HG02678 (cell line): Measurements from ENCODE around the gene ADCY1.

Experiments
- ATAC-seq: cut with Tn5 transposase; IDR thresholded peaks from one replicate; pipeline ENCODE4 v1.9.1; 2021; ENCODE audit warnings: mild to moderate bottlenecking, moderate library complexity; ENCODE audit not compliant: unreplicated experiment

The ADCY1 gene

GRCh38 chr7:45663167-45663921 is 89.2 kb downstream of the ADCY1 start:
- ATAC-seq: no peak

- ATAC-seq: no peak
Observed at GRCh38 chr7:45663965-45664633, 89.9 kb downstream of the ADCY1 start.

GRCh38 chr7:45665172-45665571 is 91.0 kb downstream of the ADCY1 start:
- ATAC-seq: no peak

GRCh38 chr7:45670227-45670626 is 96.1 kb downstream of the ADCY1 start:
- no peak for ATAC-seq

DNA sequence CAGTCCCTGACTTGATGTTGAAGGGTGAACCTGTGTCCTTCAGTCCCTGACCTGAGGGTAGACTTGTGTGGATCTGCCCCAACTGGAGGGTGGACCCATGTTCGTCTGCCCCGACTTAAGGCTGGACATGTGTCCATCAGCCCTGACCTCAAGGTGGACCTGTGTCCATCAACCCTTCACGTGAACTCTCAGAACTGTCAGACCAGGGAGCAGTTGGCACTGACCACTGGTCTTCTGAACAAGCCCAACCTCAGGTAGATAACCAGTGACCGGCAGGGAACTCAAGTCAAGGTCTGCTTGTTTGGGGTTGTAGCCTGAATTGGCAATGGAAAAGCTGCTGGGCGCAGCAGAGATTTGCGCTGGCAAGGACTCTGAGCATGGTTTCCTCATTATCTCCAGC is 96.5 kb downstream of the ADCY1 start:
- ATAC-seq: no peak

DNA sequence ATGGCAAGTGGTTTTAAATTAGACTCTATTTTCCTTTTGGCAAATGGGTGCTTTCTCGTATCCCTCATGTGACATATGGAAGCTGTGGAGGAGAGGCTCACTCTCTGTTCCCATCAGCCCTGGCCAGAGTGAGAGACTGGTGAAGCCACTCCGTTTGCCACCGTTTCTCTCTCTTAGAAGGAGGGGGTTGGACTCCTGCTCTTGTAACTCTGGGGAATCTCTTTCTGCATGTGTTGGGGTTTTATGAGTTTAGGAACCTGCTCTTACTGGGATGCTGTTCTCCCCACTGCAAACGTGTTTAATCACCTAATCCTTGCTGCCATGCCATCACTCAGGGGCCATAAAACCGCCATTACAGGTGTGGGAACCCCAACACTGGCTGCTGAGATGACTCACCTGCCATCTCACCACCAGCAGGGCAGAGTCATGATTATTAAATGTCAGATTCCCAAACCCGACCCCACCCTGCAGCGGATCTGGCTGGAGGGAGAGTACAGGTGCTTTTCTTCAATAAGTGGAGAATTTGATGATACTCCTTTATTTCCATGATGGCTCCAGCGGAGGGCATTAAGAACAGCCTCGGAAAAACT is 103.2 kb downstream of the ADCY1 start:
- ATAC-seq: no peak

GRCh38 chr7:45679516-45679915 is 105.3 kb downstream of the ADCY1 start:
- ATAC-seq: no peak

GRCh38 chr7:45680776-45681175 is 106.6 kb downstream of the ADCY1 start:
- ATAC-seq: no peak

DNA sequence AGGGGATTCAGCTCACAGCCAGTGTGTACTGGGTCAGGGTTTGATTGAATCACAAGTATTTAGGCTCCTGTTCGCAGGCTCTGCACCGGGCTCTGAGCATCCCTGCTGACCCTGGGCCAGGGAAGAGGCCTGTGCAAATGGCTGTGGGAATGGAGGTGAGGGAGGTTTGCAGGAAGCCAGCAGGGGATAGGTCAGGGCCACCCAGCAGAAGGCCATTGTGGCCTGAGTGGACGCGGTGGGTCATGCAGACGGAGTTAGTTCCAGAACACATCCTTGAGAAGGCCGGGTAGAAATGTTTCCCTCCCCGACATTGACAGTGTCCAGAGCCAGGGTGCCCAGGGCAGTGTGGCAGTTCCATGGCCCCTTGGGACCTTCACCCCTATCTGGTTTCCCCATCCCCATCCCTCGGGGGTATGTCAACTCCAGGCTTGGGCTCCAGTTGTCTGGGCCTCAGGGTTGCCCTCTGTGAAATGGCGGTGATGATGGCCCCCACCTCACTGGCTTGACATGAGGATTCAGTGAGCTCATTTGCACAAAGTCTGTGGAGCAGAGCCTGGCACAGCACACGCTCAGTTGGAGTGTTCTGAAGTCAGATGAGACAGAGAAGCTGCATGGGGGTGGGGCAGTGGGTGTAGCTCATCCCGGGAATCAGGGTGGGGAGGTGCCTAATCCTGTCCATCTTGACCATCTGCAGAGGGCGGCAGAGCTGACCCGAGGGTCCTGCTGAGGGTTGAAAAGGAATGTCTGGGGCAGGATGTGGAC is 107.6 kb downstream of the ADCY1 start:
- no peak for ATAC-seq

GRCh38 chr7:45682358-45682735 is 108.2 kb downstream of the ADCY1 start:
- ATAC-seq: no peak

GRCh38 chr7:45682836-45683555 is 108.8 kb downstream of the ADCY1 start:
- no peak for ATAC-seq

DNA sequence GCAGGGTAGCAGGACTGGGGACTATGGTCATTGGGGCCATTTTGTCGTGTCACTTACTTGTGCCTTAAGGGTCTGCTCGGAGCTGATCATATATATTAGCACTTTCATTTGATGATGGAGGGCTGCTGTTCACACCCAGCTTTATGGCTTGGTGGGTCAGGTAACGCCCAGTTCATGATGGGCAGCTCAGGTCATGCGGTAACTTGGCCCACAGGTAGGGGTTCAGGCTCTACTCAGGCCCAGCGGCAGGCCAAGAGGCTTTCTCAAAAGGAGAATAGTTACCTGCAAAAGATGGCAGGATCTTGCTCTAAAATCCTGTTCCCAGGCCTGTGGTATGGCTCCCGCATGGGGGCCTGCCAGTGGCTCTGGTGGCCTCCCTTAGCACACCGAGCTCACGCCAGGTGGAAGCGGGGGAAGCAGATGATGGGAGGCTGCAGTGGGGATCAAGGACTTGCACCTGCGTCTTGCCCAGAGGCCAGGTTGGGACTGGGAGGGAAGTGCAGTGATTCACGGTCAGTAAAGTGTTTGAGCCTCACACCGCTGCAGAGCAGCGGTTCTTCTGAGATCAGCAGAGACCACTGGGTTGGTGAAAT is 109.5 kb downstream of the ADCY1 start:
- ATAC-seq: no peak

DNA sequence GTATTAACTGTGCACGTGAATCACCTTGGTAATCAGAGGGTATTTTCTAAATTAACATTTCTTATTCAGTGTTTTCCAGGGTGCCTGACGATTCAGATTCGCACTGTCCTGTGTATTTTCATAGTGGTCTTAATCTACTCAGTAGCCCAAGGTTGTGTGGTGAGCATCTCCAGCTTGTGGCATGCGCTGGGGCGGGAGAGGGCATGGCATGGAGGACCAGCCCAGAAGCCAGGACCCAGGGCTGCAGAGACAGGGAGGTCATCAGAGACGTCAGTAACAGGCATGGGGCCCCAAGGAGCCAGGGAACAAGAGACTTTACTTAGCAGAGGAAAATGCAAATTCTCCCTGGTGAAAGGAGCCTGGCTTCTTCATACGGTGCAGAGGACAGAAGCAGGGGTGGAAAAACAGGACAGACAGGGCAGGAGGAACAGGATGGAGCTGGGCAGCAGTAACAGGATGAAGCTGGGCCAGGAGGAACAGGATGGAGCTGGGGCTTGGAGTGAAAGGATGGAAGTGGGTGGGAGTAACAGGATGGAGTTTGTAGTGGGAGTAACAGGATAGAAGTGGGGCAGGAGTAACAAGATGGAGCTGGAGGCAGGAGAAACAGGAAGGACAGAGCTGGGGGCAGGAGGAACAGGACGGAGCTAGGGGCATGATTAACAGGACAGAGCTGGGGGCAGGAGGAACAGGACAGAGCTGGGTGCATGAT is 110.9 kb downstream of the ADCY1 start:
- no peak for ATAC-seq

DNA sequence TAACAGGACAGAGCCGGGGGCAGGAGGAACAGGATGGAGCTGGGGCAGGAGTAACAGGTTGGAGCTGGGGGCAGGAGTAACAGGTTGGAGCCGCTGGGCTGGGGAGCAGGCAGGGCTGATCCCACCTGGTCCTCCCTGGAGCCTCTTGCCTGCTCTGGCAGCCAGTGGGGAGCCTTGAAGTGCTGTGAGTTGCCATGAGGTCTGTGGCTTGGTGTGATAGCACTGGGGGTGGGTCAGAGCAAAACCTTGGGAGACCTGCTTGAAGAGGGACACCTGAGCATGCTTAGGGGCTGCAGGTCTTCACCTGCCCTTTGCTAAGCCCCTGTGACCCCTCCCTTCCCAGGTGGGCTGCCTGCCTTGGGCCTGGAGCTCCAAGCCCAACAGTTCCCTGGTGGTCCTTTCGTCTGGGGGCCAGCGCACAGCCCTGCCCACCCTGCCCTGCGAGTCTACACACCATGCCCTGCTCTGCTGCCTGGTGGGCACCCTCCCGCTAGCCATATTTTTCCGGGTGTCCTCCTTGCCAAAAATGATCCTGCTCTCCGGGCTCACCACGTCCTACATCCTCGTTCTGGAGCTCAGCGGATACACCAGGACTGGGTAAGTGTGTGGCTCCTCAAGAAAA is 111.6 kb downstream of the ADCY1 start:
- no peak for ATAC-seq

DNA sequence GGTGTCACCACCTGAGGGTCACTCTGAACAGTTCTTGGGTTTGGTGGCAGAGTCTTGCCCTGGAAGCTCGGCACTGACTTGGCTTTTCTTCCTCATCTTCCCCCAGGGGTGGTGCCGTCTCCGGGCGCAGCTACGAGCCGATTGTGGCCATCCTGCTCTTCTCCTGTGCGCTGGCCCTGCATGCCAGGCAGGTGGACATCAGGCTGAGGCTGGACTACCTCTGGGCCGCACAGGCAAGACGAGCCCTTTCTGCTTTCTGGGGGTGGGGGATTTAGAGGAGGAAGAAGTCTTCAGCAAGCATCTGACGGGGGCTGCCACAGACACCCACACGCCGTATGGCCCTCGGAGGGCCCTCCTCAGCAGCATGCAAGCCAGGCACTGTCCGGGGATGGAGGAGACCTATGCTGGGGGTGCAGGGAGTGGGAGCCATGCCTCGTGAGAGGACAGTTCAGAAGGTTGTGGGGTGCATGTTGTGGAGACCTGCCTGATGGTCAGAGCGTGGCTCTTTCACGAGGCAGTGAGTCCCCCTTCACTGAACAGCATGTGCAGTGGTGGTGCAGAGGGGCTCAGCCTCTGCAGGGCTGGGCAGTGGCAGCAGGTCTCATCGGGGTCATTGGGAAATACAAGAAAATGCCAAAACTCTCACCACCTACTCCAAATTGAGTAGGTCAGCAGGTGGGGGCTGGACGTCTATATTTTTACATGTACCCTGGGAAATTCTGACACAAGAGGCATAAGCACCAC is 112.4 kb downstream of the ADCY1 start:
- no peak for ATAC-seq

- ATAC-seq: no peak
Observed at GRCh38 chr7:45687185-45687560, 113.0 kb downstream of the ADCY1 start.

DNA sequence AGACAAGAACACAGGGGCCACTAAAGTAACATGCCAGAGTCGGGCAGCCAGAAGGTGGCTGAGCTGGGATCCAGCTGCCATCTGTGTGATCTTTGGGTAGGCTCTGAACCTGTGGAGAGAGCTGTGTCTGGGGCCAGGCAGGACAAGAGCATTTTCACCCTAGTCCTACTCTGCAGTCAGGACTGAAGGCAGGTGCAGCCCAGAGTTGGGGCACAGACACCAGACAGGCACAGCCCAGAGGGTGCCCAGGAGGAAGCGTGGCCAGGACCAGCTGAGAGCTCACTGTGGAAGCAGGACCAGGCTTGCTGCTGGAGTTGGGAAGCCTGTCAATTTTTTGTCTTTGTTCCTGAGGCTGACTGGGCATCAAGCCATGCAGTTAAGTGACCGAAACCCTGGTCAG is 113.6 kb downstream of the ADCY1 start:
- no peak for ATAC-seq

DNA sequence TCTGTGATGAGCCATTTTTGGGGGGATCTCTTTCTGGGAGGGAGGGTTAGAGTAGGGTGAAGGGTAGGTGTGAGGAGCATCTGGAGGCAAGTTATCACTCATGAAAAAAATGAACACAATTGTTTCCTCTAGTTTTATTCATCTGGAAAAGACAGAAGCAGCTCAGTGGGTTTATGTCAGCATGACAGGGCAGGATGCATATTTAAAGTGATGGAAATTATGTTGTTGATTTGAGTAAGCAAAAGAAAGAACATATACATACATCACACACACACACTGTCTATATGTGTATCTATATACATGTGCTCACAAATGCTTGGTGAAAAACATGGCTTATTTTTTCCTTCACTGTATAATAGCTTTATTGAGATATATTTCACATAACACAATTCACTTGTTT is 114.2 kb downstream of the ADCY1 start:
- no peak for ATAC-seq
